ENCODE results near the gene SINHCAF. TPM values are rescaled to one million over a fixed set of nuclear protein-coding genes. Genes with fewer than 3 reads are reported as not detected.

SINHCAF gene
- total and polyA plus RNA-seq, 4 donors = 23.4 to 67.0 (median 33.8) TPM

DNA sequence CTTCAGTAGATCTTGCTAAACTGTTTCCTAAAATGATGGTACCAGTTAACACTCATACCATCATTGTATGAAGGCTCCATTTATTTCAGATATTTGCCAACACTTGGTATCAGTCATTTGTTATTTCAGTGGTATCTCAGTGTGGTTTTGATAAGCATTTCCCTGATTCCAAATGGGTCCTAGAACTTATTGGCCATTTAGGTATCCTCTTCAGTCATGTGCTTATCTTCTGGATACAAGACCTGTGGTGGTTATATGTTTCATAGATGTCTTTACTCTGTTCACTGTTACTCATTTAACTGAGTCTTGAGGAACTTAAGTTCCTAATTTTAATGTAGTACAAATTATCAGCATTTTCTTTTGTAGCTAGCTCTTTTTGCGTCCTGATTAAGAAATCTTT is 13.5 kb downstream of the SINHCAF start:
- H3K36me3 ChIP-seq (ENCODE audit: control insufficient read depth in 4 of 4, insufficient read depth in 4 of 4, low read length in 4 of 4) = no peaks in the 10 kb centered on the region
- TF ChIP-seq CTCF (IDR thresholded peaks at IDR 0.05; ENCODE audit: control extremely low read depth, extremely low read depth) = no peak
- 93 to 100% methylated on average over 1 of the region's 1 CpG for WGBS, 2 donors
- no peaks in the 10 kb centered on the region for H3K9me3 ChIP-seq (ENCODE audit: control insufficient read depth in 4 of 4, insufficient read depth in 3 of 4, low read length in 3 of 4)
- DNase-seq (no peak), ATAC-seq (ENCODE audit: insufficient read depth, low FRiP score) (no peak)
- H3K9ac ChIP-seq (ENCODE audit: insufficient read depth in 1 of 2, low read length in 2 of 2) = no peak overlapping the region
- no peak overlapping the region for H3K4me3 ChIP-seq
- H3K27ac ChIP-seq (ENCODE audit: low read depth in 1 of 2, low read length in 1 of 2) = no peak overlapping the region
- no peaks in the 10 kb centered on the region for H3K27me3 ChIP-seq (ENCODE audit: control insufficient read depth in 3 of 3, insufficient read depth in 3 of 3, low read length in 2 of 3)
- H3K4me1 ChIP-seq (ENCODE audit: control insufficient read depth in 5 of 5, insufficient read depth in 5 of 5, low read length in 5 of 5) = peaks cover 0 to 8% (median 0%) of the 10 kb centered on the region in 5 donors

DNA sequence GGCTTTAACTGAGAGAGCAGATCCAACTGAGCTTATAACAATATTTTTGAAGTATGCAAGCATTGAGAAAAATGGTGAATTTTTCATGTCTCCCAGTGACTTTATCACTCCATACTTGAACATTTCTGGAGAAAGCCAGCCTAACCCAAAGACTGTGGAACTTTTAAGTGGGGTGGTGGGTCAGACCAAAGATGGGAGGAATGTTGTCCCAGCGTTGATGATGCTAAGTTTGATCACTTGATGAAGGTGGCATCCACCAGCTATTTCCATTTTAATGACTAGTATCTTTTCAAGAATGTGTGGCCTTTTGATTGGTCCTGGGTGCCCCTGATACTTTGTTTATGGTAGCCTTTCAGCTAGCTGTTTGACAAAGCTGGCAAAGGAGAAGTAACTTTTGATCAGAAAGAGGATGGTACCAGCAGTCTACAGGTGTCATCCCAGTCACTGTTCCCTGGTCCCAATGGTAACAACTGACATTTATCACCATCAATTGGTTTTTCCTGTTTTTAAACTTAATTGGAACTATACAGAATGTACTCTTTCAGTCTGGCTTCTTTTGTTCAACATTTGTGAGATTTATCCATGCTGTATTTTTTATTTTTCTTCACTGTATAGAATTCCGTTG is 14.2 kb downstream of the SINHCAF start:
- H3K9me3 ChIP-seq (ENCODE audit: control insufficient read depth in 4 of 4, insufficient read depth in 3 of 4, low read length in 3 of 4) = no peaks in the 10 kb centered on the region
- TF ChIP-seq CTCF (IDR thresholded peaks at IDR 0.05; ENCODE audit: control extremely low read depth, extremely low read depth) = no peak
- ATAC-seq (ENCODE audit: insufficient read depth, low FRiP score) (no peak), DNase-seq (no peak)
- H3K4me3 ChIP-seq = no peak overlapping the region
- H3K9ac ChIP-seq (ENCODE audit: insufficient read depth in 1 of 2, low read length in 2 of 2) = no peak overlapping the region
- 95% methylated on average over 2 of the region's 2 CpGs for WGBS, 2 donors
- H3K27ac ChIP-seq (ENCODE audit: low read depth in 1 of 2, low read length in 1 of 2) = no peak overlapping the region
- no peaks in the 10 kb centered on the region for H3K36me3 ChIP-seq (ENCODE audit: control insufficient read depth in 4 of 4, insufficient read depth in 4 of 4, low read length in 4 of 4)
- H3K27me3 ChIP-seq (ENCODE audit: control insufficient read depth in 3 of 3, insufficient read depth in 3 of 3, low read length in 2 of 3) = no peaks in the 10 kb centered on the region
- H3K4me1 ChIP-seq (ENCODE audit: control insufficient read depth in 5 of 5, insufficient read depth in 5 of 5, low read length in 5 of 5) = peaks cover 0 to 2% (median 0%) of the 10 kb centered on the region in 5 donors

DNA sequence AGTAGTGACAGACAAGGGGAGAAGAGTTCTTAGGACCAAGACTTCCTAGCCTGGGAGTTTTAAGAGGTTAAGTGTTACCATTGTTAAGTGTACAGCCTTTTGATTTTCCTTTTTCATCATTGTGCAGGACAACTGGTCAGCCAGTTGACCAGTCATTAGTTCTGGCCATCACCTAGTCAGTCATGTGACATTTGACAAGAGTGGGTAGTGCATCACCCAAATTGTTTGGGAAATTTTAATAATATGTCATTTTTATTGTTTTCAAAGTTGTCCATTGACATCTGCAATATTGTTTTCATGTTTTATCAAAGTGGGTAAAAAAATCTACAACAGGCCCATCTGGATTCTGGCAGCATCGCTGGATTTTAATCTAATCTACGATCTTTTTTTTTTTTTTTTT is 15.5 kb downstream of the SINHCAF start:
- Histone ChIP-seq H3K4me3 (no peak overlapping the region), H3K27ac (ENCODE audit: low read depth in 1 of 2, low read length in 1 of 2) (no peak overlapping the region), H3K9me3 (ENCODE audit: control insufficient read depth in 4 of 4, insufficient read depth in 3 of 4, low read length in 3 of 4) (no peaks in the 10 kb centered on the region), H3K27me3 (ENCODE audit: control insufficient read depth in 3 of 3, insufficient read depth in 3 of 3, low read length in 2 of 3) (no peaks in the 10 kb centered on the region), H3K9ac (ENCODE audit: insufficient read depth in 1 of 2, low read length in 2 of 2) (no peak overlapping the region), H3K36me3 (ENCODE audit: control insufficient read depth in 4 of 4, insufficient read depth in 4 of 4, low read length in 4 of 4) (no peaks in the 10 kb centered on the region), H3K4me1 (ENCODE audit: control insufficient read depth in 5 of 5, insufficient read depth in 5 of 5, low read length in 5 of 5) (peaks cover 0 to 1% (median 0%) of the 10 kb centered on the region in 5 donors)
- DNase-seq = no peak
- 86 to 90% methylated on average over 2 of the region's 2 CpGs for WGBS, 2 donors
- TF ChIP-seq CTCF (IDR thresholded peaks at IDR 0.05; ENCODE audit: control extremely low read depth, extremely low read depth) = no peak
- no peak for ATAC-seq (ENCODE audit: insufficient read depth, low FRiP score)

DNA sequence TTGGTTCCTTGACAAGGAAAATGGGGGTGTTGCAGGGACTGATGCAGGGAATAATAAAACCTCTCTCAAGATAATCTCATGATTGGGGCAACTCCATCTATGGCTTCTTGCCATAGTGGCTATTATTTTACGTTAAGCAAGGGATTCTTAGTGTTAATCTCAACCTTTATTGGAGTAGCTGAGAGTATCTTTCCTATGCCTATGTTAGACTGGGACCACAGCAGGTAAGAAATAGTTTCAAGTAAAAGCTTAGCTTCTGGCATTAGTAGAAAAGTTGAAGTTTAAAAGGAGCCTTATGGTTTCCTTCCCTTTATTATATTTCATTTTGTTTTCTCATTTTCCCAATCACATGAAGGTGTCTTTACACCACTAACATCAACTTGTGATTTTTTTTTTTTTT is 16.7 kb downstream of the SINHCAF start:
- WGBS, 2 donors = 94% methylated on average over 1 of the region's 1 CpG
- ATAC-seq (ENCODE audit: insufficient read depth, low FRiP score) (no peak), DNase-seq (no peak)
- peaks cover 0 to 1% (median 0%) of the 10 kb centered on the region in 5 donors for H3K4me1 ChIP-seq (ENCODE audit: control insufficient read depth in 5 of 5, insufficient read depth in 5 of 5, low read length in 5 of 5)
- H3K27me3 ChIP-seq (ENCODE audit: control insufficient read depth in 3 of 3, insufficient read depth in 3 of 3, low read length in 2 of 3) = no peaks in the 10 kb centered on the region
- H3K36me3 ChIP-seq (ENCODE audit: control insufficient read depth in 4 of 4, insufficient read depth in 4 of 4, low read length in 4 of 4) = peaks cover 0 to 4% (median 2%) of the 10 kb centered on the region in 4 donors
- H3K9me3 ChIP-seq (ENCODE audit: control insufficient read depth in 4 of 4, insufficient read depth in 3 of 4, low read length in 3 of 4) = no peaks in the 10 kb centered on the region
- no peak for TF ChIP-seq CTCF (IDR thresholded peaks at IDR 0.05; ENCODE audit: control extremely low read depth, extremely low read depth)
- H3K27ac ChIP-seq (ENCODE audit: low read depth in 1 of 2, low read length in 1 of 2) = no peak overlapping the region
- H3K9ac ChIP-seq (ENCODE audit: insufficient read depth in 1 of 2, low read length in 2 of 2) = no peak overlapping the region
- no peak overlapping the region for H3K4me3 ChIP-seq
